ENCODE results near the gene CATSPERD. TPM values are rescaled to one million over a fixed set of nuclear protein-coding genes. Genes with fewer than 3 reads are reported as not detected.

CATSPERD gene
- total RNA-seq, 2 donors from 2014 or later: 0.41 TPM; not detected in 1

- no peak for ATAC-seq (ENCODE audit: insufficient number of reproducible peaks, low FRiP score, low read depth)
- peaks cover 4 to 7% of the 10 kb centered on the region in 2 donors for H3K4me1 ChIP-seq (ENCODE audit: control insufficient read depth in 1 of 2, low read depth in 2 of 2)
- H3K27me3 ChIP-seq (replicated peaks; ENCODE audit: insufficient read depth): peaks cover 11% of the 10 kb centered on the region
- no peaks in the 10 kb centered on the region for H3K9me3 ChIP-seq
- no peak for DNase-seq (ENCODE audit: low spot score)
- H3K4me3 ChIP-seq: no peak overlapping the region
- H3K27ac ChIP-seq: no peak overlapping the region
- H3K36me3 ChIP-seq: no peaks in the 10 kb centered on the region
- no peak for TF ChIP-seq CTCF (IDR thresholded peaks at IDR 0.05)
These were observed 86.5 kb downstream of the CATSPERD start for GRCh38 chr19:5806905-5807304.

GRCh38 chr19:5808120-5808816, 87.8 kb downstream of the CATSPERD start:
- Histone ChIP-seq H3K4me1 (ENCODE audit: control insufficient read depth in 1 of 2, low read depth in 2 of 2) (peaks cover 4 to 7% of the 10 kb centered on the region in 2 donors), H3K4me3 (no peak overlapping the region), H3K27me3 (replicated peaks; ENCODE audit: insufficient read depth) (peaks cover 5% of the 10 kb centered on the region), H3K36me3 (no peaks in the 10 kb centered on the region), H3K9me3 (no peaks in the 10 kb centered on the region), H3K27ac (no peak overlapping the region)
- DNase-seq (ENCODE audit: low spot score): no peak
- ATAC-seq (ENCODE audit: insufficient number of reproducible peaks, low FRiP score, low read depth): no peak
- TF ChIP-seq CTCF (IDR thresholded peaks at IDR 0.05): no peak

- no peaks in the 10 kb centered on the region for H3K4me1 ChIP-seq (ENCODE audit: control insufficient read depth in 1 of 2, low read depth in 2 of 2)
- no peak for TF ChIP-seq CTCF (IDR thresholded peaks at IDR 0.05)
- ATAC-seq (ENCODE audit: insufficient number of reproducible peaks, low FRiP score, low read depth): no peak
- H3K9me3 ChIP-seq: no peaks in the 10 kb centered on the region
- peaks cover 5% of the 10 kb centered on the region for H3K27me3 ChIP-seq (replicated peaks; ENCODE audit: insufficient read depth)
- no peak for DNase-seq (ENCODE audit: low spot score)
- H3K4me3 ChIP-seq: no peak overlapping the region
- no peak overlapping the region for H3K27ac ChIP-seq
- H3K36me3 ChIP-seq: no peaks in the 10 kb centered on the region
These were observed 88.6 kb downstream of the CATSPERD start for GRCh38 chr19:5809053-5809452.

GRCh38 chr19:5809469-5809868, 89.0 kb downstream of the CATSPERD start:
- no peak for ATAC-seq (ENCODE audit: insufficient number of reproducible peaks, low FRiP score, low read depth)
- Histone ChIP-seq H3K4me3 (no peak overlapping the region), H3K4me1 (ENCODE audit: control insufficient read depth in 1 of 2, low read depth in 2 of 2) (no peaks in the 10 kb centered on the region), H3K9me3 (no peaks in the 10 kb centered on the region), H3K36me3 (no peaks in the 10 kb centered on the region), H3K27ac (no peak overlapping the region), H3K27me3 (replicated peaks; ENCODE audit: insufficient read depth) (peaks cover 5% of the 10 kb centered on the region)
- TF ChIP-seq CTCF (IDR thresholded peaks at IDR 0.05): no peak
- DNase-seq (ENCODE audit: low spot score): no peak

GRCh38 chr19:5811117-5811516, 90.7 kb downstream of the CATSPERD start:
- H3K36me3 ChIP-seq: no peaks in the 10 kb centered on the region
- ATAC-seq (ENCODE audit: insufficient number of reproducible peaks, low FRiP score, low read depth) (no peak), DNase-seq (ENCODE audit: low spot score) (no peak)
- no peaks in the 10 kb centered on the region for H3K9me3 ChIP-seq
- H3K4me3 ChIP-seq: no peak overlapping the region
- H3K27me3 ChIP-seq (replicated peaks; ENCODE audit: insufficient read depth): no peaks in the 10 kb centered on the region
- no peak overlapping the region for H3K27ac ChIP-seq
- TF ChIP-seq CTCF (IDR thresholded peaks at IDR 0.05): no peak
- H3K4me1 ChIP-seq (ENCODE audit: control insufficient read depth in 1 of 2, low read depth in 2 of 2): no peaks in the 10 kb centered on the region

All from thoracic aorta (tissue), 2 donors.